Cerebellar cortex (tissue), 1 donor: ENCODE results near the gene C17orf114.

Experiments used
- DNase-seq: peaks from one replicate; pipeline ENCODE4 v3.0.0-alpha.2; 2015; ENCODE audit warnings: low spot score

The C17orf114 gene

GRCh38 chr17:4823373-4824089, 21.4 kb upstream of the C17orf114 start:
- no peak for DNase-seq

GRCh38 chr17:4822835-4823234, 20.7 kb upstream of the C17orf114 start:
- DNase-seq = no peak

DNA sequence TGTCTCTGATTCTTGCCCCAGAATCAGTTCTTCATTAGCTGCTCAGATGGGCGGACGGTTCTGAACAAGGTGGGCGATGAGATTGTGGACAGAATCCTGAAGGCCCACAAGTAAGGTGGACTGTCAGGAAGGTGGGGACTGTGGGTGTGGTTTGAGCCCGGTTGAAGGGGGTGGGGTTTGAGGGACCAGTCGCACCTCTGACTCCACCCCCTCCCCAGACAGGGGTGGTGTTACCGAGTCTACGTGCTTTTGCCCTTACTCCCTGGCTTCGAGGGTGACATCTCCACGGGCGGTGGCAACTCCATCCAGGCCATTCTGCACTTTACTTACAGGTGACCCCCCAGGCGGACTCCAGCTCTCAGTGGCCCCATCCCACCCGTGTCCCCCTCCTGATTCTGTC, 16.1 kb upstream of the C17orf114 start:
- DNase-seq = no peak

- no peak for DNase-seq
These were observed 14.7 kb upstream of the C17orf114 start for GRCh38 chr17:4816826-4817225.

DNA sequence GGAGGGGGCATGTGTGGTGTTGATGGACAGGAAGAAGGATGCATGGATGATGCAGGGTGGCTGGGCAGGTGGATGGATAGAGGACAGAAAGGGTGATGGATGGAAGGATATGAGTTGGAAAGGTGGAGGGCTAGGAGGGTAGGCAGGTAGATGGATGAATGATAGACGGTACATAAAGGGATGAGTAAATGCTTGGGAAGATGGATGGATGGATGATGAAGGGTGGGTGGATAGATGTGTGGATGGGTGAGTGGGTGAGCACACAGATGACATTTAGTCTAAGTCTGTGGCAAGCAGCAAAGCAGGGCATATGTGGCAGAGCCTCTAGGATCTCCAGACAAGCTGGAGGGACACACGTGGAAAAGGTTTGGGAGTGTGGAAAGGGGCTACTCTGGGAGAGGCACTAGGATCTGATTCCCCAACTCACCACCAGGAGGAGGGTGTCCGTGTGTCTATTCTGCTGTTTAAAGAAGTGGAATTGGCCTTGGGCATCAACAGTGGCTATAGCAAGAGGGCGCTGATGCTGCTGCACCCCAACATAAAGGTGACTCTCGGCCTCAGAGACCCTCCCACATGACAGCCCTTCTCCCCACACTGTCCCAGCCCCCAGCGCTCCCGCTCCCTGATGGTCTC, 13.0 kb upstream of the C17orf114 start:
- no peak for DNase-seq

- DNase-seq = no peak
These were observed 10.6 kb upstream of the C17orf114 start for GRCh38 chr17:4812690-4813089.

- no peak for DNase-seq
These were observed 9.3 kb upstream of the C17orf114 start for GRCh38 chr17:4811471-4811870.

GRCh38 chr17:4810696-4811290, 8.7 kb upstream of the C17orf114 start:
- DNase-seq = no peak

DNA sequence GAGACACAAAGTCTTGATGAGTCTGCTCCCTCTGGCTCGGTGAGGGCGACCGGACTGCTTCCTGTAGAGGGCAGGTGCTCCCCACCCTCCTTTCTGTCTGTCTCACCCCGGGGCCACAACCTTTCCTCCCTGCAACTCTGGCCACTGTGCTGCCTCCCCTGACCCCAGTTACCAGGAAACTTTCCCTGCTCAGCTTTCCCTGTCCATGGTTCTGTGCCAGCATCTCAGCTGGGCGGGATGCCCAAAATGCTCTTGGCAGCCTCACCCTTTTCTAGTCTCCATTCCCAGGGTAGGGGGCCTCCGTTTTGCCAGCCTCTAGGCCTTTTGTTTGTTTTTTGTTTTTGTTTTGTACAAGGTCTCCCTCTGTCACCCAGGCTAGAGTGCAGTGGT, 6.2 kb upstream of the C17orf114 start:
- peak; percentile 61 for DNase-seq

DNA sequence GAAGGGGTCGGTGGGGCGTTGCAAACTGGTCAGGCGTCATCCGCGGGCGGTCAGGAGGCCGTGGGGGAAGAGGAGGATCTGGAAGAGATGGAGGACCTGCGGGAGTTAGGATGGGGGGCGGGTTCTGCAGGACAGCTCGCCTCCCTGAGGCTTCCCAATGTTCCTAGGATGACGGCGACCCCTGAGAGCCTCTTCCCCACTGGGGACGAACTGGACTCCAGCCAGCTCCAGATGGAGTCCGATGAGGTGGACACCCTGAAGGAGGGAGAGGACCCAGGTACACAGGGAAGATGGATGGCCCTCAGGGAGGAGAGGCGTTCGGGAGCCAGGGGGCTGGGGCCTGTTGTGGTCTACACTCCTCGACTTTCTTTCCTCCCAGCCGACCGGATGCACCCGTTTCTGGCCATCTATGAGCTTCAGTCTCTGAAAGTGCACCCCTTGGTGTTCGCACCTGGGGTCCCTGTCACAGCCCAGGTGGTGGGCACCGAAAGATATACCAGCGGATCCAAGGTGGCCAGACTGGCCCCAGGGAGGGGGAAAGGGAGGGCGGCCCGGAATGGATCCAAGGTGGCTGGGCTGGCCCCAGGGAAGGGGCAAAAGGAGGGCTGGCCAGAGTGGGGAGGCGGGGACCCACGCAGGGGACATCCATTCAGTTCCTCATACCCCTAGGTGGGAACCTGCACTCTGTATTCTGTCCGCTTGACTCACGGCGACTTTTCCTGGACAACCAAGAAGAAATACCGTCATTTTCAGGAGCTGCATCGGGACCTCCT, 5.7 kb upstream of the C17orf114 start:
- no peak for DNase-seq

DNA sequence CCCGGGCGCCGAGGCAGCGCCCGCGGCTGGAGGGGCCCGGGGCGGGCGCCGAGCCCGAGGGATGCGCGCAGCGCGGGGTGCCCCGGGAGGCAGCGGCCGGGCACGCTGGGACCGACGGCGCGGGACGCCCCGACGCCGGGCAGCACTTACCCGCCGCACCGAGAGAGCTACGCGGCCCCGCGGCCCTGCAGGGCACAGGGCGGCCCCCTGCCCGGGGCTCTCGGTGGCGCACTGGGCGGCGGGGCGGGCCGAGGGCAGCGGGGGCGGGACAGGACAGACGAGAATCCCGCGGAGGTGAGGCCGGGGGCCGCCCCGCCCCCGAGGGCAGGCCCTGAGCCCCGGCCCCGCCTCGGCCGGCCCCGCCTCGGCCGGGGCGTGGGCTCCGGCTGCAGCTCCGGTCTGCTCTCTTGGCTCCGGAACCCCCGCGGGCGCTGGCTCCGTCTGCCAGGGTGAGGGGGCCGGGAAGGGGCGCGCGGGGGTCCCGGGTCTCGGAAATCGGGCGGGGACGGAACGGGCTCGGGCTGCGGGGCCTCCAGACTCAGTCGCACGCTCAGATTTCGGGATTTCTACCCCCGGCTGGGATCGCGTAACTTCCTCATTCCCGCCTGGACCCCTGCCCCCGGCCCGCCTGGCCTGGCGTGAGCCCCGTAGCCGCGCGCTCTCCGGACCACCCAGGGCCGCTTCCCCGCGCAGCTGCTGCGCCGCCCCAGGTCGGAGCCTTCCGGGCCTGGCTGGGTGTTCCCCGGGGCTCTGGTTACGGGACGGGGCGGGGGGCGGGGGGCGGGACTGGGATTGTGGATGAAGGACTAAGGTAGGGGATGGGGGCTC, 4.9 kb upstream of the C17orf114 start, which contains the start of gene PLD2:
Gene PLD2 (plus strand): TSS at position 376 of the 828 bp plus-strand sequence. CDS start 621 bp downstream, outside the sequence.
- peak; percentile 73 for DNase-seq

GRCh38 chr17:4806456-4806776, 4.3 kb upstream of the C17orf114 start:
- DNase-seq = no peak

DNA sequence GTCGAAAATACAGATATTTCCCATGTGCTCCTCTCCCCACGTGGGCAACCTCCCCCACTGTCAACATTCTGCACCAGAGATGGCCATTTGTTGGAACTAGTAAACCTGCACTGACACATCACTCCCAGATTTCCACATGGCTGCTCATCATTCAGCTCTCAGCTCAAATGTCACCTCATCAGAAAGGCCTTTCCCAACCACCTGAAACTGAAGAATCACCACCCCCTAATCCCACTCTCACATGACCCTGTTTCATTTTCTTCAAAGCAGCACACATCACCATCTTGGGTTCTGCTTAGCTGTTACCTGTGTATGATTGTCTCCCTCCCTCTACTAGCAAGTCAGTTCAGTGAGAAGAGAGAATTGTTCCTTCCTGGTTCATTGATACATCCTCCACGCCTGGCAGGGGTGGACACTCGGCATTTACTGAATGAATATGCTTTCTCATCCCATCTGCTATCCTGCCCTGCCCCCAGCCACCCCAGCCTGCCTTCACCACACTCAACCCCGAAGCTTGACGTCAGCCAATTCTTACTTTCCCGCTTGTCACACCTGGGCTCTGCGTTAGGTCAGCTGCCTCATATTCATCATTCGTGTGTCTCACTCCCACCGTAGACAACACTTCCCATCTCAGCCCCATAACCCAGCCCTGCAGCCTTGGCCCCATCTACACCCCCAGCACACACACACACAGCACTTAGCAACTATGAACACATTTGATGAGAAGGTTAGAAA, 1.5 kb downstream of the C17orf114 start:
- DNase-seq = no peak

DNA sequence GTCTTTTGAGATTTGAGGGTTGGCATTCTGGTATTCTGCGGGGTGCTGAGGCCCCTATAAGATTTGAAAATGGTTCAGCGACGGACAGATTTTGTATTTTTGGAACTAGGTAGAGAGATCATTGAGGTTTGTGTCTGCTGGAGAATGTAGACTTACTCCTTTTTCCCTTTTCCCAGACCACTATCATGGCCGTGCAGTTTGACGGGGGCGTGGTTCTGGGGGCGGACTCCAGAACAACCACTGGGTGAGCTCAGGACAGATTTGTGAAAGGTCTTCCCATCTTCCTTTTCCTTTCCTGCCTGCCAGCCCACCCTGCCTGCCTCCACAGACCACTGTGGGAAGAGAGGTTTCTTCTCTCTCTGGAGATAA, 5.6 kb downstream of the C17orf114 start:
- peak; percentile 48 for DNase-seq

DNA sequence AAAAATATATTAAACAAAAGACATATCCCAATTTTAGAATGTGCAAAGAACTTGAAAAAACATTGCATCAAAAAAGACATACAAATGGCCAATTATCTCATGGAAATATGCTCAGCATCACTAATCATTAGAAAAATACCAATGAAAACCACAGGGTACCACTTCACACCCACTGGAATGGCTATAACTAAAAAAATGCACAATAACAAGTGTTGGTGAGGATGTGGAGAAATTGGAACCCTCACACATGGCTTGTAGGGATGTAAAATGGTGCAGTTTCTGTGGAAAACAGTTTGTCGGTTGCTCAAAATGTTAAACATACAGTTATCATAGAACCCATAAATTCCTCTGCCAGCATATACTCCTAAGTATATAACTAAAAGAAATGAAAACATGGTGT, 7.0 kb downstream of the C17orf114 start:
- no peak for DNase-seq

DNA sequence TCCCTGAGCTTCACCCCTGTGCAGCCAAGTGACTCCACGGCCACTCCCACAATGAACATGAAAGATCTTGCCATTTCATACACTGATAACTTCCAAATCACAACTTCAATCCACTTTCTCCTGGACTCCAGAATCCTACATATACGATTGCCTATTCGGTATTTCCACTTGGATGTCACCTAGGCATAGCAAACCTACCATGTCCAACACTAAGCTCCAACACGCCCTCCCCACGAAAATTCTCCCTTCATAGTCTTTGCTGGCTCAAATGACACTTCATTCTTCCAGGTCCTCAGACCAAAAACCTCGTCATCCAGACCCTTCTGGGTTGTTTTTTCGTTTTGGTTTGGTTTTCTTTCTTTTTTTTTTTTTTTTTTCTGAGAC, 11.4 kb downstream of the C17orf114 start:
- no peak for DNase-seq

GRCh38 chr17:4789951-4790704, 12.0 kb downstream of the C17orf114 start:
- DNase-seq = peak; percentile 85

DNA sequence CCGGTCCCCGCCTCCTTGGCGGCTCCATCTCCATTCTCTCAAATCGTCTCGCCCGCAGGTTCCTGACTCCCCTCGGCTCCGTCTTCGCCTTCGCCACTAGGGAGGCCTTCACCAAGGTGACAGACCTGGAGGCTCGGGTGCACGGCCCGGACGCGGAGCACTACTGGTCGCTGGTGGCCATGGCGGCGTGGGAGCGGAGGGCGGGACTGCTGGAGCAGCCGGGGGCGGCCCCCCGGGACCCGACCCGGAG, 12.5 kb downstream of the C17orf114 start:
- peak; percentile 36 for DNase-seq

- DNase-seq = no peak
These were observed 13.1 kb downstream of the C17orf114 start, which contains the start of gene GLTPD2 for GRCh38 chr17:4788807-4789700. TSS of gene GLTPD2 (plus strand) at chr17:4788964. CDS start at chr17:4789012, 48 bp downstream.
